Stimulated activated CD8-positive, alpha-beta memory T cell treated with anti-CD3 and anti-CD28 coated beads, Interleukin-12 subunit alpha, Interleukin-12 subunit beta, amount 100 ng/mL, for 24 hours (primary cell): ENCODE measurements around the gene PHOX2B.
"Not testable (repeated sequence)": the region's sequence is repeated elsewhere in the genome, so short reads cannot be mapped to it uniquely, and the experiment has no call there.

ENCODE experiments used
- DNase-seq: peaks from one replicate; pipeline ENCODE4 v3.0.0-alpha.2; 2020; ENCODE audit errors: extremely low read depth

The PHOX2B gene

GRCh38 chr4:41748074-41748570, 403 bp downstream of the PHOX2B start:
- DNase-seq, result no peak

- no peak for DNase-seq
Measured at GRCh38 chr4:41747230-41748055, 1.1 kb downstream of the PHOX2B start.

DNA sequence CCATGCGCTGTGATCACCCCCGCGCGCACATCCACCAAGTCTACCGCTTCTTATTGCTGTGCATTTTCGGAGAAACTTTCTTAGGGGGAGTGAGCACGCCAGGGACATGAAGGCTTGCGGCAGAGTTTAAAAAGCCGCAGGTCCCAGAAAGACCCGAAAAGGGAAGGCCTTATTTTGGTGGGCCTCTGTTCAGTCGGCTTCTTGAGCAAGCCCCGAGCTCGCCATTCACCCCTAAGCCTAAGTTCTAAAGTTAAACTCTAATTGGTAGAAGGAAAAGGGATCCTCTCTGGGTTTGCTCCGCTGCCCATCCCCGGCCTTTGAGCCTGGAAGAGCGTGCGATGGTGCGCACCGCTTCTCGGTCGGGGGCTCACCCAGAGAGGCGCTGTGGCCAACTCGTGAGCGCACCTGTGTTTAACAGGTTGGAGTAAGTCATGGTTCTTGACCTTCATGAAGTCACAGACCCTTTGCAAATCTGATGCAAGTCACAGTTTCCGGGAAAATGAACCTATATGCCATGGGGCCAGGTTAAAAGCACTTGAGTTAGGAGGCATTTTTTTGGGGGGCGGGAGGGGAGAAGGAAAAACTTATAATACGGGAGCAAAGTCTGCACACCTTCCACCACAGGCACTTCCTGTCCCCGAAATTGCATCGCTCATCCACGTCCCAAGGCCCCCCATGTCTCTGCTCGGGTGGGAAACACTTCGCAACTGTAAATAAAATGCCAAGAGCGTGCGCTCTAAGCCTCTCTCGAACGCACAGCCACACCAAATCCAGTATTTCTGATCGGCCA, 1.9 kb downstream of the PHOX2B start:
- DNase-seq, result no peak

DNA sequence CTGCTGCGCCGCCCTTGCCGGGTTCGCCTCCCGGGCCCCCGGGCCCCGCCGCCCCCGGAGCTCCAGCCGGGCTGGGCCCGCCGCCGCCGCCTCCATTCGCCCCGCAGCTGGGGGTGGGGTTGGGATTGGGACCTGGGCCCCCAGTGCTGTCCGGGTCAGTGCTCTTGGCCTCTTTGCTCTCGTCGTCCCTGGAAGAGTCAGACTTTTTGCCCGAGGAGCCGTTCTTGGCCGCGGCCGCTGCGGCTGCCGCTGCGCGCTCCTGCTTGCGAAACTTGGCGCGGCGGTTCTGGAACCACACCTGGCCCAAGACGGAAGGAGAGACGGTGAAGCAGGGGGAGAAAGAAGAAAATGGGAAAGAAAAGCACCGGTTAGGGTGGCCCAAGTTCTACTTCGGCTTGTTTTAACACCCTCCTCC, 2.5 kb downstream of the PHOX2B start:
- DNase-seq, result no peak

GRCh38 chr4:41745292-41746024, 3.1 kb downstream of the PHOX2B start:
- no peak for DNase-seq

DNA sequence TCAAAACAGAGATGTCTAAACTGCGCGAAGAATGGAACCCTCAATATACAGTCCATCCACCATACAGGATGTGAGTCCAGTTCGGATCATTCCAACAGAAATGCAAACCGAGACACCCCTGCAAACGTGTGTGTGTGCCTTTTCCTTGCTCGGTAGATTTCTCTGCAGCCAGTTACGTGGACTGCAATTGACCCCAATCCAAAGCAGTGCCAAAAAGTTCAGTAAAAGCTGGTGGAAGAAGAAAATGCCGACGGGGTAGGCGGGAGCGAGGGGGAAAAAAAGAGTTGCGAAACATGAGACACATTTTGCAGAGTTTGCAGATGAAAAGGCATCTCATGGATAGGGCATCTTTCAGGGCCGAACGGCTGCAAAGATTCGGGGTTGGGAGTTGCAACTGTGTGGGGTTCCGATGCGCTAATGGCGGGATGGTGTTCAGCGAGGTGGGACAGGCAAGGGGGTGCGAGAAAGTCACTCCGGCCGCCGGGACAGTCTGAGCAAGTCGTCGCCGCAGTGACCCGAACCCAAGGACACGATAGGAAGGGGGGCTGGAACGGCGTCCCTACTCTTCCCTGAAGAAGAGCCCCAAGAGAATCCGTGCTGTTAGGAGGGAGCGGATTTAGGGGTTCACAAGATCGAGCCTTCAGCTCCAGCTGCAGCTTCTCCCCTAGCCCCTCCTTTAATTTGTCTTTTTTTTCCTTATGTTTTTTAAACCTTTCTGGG, 3.8 kb downstream of the PHOX2B start:
- DNase-seq, result no peak

- no peak for DNase-seq
Measured at GRCh38 chr4:41741354-41741753, 7.2 kb downstream of the PHOX2B start.

- not testable (repeated sequence) for DNase-seq
Measured at GRCh38 chr4:41737491-41737890, 11.0 kb downstream of the PHOX2B start.

DNA sequence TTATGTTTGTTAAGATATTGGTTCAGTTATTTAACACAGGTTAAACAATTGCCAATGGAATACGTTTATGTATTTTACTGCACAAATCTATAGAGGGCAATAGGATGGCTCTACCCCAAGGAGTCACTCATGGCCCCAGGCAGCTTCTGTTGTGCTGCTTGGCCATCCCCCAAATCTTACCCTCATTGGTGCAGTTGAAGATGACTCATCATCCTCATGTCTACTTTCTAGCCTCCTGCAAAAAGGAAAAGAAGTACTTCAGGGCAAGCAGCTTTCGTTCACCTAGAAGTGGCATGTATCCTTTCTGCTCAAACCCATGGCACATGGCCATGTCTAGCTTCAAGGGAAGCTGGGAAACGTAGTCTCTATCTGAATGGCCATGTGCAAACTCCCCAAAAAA, 14.2 kb downstream of the PHOX2B start:
- DNase-seq, result no peak

- DNase-seq, result no peak
Measured at GRCh38 chr4:41731569-41732126, 16.9 kb downstream of the PHOX2B start.

GRCh38 chr4:41728573-41728913, 20.0 kb downstream of the PHOX2B start:
- DNase-seq, result no peak

DNA sequence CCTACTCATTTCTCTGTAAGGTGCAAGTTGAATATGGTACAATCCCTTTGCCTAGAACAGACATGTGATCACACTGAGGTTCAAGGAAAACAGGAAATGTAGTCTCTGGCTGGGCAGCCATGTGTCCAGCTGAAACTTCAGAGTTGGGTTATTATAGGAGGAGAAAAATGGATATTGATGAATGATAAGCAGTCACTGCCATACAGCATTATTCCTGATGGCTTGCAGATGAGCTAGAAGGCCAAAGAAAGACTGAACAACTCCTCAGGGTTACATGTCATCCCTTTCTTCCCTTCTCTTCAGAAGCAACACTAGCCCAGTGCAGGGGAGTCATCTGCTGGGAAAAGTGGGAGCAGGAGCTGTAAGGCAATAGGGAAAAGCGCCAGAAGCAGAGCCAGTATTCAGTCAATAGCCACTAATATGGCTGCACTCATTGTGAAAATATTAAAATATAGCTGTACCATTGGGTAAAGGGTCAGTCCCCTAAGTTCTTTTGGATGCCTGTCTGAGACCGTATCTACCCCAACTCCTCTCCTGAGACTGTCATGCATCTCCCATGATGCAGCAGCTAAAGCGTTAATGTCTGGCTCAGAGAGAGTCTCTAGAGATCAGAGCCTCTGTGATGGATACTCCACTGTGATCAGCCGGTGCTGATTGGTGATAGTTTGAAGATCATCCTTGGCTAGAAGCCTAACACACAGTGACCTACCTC, 20.5 kb downstream of the PHOX2B start:
- no peak for DNase-seq

GRCh38 chr4:41725254-41725653, 23.3 kb downstream of the PHOX2B start:
- no peak for DNase-seq

DNA sequence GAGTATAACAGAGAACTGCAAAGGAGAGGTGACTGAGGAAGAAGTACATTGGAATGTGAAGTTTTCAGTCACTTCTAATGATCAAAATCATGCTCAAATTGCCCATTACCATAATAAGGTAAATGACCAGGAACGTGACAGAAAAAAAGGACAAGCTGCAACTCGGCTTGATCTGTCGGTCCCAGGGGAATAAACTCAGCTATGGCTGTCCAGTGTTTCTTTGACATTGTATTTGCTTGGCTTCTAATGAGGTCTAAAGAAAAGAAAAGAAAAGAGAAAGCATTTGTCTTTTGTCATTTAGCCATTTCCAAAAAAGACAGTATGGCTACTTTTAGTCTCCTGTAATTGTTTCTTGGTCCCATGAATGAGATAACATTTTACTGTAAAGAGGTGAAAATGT, 25.2 kb downstream of the PHOX2B start:
- no peak for DNase-seq

DNA sequence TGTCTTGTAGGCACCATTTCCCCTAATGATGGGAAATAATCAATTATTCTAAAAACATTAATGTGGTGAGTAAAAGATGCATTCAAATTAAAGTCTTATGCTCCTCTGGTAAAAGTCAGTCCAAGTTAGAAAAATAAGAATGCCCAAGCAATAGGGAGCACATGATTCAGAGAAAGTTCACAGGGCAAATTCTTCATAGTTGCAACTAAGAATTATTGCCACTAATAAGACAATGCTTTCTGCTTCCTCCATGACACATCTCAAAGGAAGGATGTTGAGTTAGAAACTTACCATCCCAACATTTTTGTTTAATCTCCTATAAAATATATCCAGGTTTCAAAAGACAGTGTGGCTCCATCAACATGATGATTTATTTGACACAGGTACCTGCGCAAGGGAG, 26.3 kb downstream of the PHOX2B start:
- DNase-seq, result no peak

- DNase-seq, result no peak
Measured at GRCh38 chr4:41719417-41719816, 29.1 kb downstream of the PHOX2B start.

DNA sequence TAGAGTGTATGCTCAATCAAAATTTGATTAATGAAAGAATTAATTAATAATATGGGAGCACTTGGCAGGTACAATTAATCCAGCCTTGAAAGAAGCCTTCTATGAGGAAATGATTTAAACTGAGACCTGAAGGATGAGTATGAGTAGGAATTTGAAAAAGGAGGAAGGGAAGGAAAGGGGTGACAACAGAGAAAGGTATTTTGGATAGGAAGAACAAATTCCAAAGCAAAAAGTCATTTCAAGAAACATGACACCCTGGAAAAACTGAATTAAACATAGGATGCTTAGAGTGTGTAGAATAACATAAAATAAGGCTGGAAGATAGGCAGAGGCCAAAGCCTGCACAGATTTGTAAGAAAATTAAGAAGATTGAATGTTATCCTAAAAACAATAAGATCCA, 29.6 kb downstream of the PHOX2B start:
- DNase-seq, result no peak

DNA sequence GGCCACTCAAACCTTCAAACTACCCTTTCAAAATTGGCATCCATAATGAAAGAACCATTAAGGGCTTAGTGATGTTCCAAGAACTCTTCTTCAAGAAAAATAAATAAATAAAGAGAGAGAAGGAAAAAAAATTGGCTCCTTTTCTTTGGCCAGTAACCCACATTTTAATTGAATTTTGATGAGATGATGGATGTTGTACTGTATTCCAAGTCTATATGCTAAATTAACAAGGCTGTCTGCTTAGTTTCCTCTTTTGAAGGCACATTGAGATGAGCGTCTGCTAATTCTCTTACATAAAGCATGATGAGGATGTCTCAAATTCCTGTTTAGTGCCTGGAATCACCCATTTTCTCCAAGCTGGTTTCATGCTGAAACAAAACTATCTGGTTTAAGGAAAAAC, 33.4 kb downstream of the PHOX2B start:
- DNase-seq, result no peak

DNA sequence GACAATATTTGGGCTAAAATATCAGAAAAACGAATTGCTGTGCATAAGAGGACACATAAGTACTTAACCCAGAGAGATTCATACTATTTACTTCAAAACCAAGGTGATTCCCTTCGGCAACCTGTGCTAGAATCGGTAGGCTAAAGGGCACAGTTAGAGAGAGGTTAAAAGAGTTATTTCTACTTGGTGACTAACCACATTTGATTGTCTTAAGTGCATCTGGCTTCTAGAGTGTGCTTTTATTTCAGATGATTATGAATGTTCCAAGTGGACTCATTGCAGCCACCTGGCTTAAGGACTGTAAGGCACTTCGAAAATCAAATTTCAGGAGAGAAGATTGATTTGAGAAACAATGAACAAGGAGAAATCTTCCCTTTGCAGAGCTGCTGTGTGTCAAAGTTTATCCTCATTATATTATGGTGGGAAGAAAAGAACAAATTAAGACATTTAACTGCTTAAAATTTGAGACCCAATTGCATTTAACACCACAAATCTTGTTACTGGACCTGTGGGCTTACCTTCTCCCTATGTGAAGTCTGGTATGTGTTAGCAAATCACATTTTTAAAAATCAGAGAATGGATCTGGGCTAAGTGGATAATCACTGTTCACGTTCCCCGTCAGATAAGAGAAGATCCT, 34.0 kb downstream of the PHOX2B start:
- no peak for DNase-seq

- no peak for DNase-seq
Measured at GRCh38 chr4:41713768-41714167, 34.8 kb downstream of the PHOX2B start.
